GM18861 (cell line): ENCODE measurements around the gene JMJD4.
"Not testable (repeated sequence)": the region's sequence is repeated elsewhere in the genome, so short reads cannot be mapped to it uniquely, and the experiment has no call there.

ENCODE experiments used
- ATAC-seq: cut with Tn5 transposase; IDR thresholded peaks from one replicate; pipeline ENCODE4 v1.9.1; 2021; ENCODE audit not compliant: unreplicated experiment

The JMJD4 gene

DNA sequence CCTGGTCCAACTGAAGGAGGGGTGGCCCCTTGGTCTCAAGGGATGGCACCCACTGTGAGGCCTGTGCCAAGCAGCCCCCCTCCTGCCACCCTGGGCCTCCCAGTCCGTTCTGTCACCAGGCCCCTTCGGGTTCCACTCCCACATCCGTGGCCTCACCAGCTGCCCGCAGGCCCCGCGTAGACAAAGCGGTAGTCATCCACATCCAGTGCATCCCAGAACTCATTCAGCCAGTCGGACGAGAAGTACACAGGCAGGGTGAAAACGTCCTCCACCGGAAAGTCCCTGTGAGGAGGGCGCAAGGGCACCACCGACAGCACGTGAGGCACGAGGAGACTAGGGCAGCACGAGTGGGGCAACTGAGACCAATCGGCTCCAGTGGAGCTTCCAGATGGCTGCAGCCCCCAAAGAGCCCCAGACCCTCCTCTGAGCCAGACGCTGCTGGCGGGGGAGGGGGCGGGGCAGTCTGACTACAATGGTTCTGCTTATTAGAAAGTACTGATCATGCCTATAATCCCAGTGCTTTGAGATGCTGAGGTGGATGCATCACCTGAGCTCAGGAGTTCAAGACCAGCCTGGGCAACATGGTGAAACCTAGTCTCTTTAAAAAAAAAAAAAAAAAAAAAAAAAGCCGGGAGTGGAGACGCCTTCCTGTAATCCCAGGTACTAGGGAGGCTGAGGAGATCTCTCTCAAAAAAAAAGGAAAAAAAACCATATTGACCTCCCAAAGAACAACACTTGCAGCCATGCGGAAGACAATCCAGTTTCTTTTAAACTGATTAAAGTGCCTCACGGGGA is 1.2 kb downstream of the JMJD4 start:
- ATAC-seq: no peak

DNA sequence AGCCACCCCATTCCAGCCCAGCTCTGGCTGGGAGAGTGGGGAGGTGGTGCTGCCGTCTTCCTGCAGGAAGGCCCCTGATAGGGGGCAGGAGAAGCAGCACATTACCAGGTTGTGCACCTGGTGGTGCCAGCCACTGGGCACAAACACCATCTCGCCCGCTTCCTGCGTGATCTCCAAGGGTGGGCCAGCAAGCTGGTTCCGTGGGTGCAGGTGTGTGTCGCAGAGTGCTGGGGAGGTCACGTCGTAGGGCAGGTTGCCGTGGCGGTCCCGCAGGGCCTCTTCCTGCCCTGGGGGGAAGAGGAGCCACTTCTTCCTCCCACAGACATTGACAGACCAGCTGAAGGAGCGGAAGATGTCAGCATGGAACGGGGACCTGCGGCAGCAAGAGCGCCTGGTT is 1.8 kb downstream of the JMJD4 start:
- ATAC-seq: no peak

DNA sequence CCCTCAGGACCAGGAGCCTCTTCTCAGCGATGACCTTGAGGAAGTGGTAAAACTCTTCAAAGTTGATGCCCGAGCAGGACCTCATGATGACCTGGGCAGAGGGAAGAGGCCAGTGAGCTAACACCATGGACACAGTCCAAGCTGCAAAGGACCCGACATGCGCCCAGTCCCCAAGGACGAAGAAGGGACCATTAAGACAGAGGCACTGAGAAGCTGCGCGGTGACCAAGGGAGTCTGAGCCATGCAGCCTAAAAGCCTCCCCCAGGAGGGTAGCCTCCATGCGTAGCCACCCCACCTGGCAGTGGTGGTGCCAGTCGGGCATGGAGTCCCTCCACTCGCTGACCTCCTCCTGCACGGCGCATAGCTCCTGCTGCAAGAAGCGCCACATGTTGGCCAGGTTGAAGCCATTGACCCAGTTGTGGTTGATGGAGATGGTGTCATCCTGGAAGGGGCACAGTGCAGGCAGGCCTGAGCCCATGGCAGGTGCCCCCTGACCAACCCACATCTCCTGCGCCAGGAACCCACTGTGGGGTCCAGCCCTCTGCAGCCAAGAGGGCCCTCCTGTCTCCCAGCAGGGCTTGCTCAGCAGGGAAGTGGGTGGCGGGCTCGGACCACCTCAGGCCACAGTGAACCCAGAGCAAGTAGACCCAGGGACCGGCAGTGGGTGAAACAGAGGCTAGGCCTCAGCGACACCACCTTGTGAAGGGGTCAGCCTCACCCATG is 2.4 kb downstream of the JMJD4 start:
- ATAC-seq: no peak

- no peak for ATAC-seq
Observed at GRCh38 chr1:227731696-227732585, 3.2 kb downstream of the JMJD4 start.

GRCh38 chr1:227731241-227731677 is 3.8 kb downstream of the JMJD4 start:
- no peak for ATAC-seq

GRCh38 chr1:227730630-227731151 is 4.4 kb downstream of the JMJD4 start:
- no peak for ATAC-seq

GRCh38 chr1:227729881-227730629 is 5.0 kb downstream of the JMJD4 start:
- ATAC-seq: no peak

- no peak for ATAC-seq
Observed at GRCh38 chr1:227729144-227729880, 5.8 kb downstream of the JMJD4 start.

DNA sequence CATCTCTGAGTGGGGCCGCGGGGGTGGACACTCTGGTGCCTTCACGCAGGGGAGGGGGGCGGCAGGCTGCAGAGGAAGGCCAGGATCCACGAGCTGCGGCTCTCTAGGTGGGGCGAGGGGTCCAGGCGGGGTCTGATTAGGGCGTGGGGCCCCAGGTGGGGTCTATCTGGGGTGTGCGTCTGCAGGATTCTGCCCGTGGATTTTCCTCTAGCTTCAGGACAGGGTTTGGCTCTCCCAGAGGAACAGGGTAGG is 6.3 kb downstream of the JMJD4 start:
- ATAC-seq: no peak

- ATAC-seq: no peak
Observed at GRCh38 chr1:227728059-227728891, 6.8 kb downstream of the JMJD4 start.

DNA sequence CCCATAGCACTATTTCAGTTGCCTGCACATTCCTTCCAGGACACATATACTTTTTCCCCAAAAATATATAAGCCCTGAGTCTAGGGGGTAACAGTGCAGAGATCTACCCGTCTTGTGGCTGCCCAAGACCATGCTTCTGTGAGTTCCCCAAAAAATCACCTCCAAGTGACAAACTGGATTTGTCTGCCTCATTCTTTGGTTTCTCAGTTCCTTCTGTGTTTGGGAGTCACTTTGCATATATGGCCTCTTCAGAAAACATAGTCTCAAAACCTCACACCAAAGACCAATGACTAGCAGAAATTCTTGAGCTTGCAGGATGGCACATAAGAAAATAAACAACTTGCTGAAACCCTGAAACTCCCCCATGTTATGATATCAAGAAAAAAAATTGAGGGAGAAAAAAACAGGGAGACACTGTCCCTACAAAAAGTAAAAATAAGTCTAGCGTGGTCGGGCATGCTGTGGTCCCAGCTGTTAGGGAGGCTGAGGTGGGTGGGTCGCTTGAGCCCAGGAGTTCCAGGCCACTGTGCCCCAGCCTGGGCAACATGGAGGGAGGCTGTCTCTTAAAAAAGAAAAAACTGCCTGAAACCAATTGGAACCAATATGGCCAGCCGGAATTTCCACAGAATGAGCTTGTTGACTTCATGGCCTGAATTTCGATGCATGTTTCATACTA is 8.0 kb downstream of the JMJD4 start:
- no peak for ATAC-seq

GRCh38 chr1:227726318-227726717 is 8.8 kb downstream of the JMJD4 start:
- ATAC-seq: no peak

GRCh38 chr1:227725046-227725445 is 10.1 kb downstream of the JMJD4 start:
- no peak for ATAC-seq

DNA sequence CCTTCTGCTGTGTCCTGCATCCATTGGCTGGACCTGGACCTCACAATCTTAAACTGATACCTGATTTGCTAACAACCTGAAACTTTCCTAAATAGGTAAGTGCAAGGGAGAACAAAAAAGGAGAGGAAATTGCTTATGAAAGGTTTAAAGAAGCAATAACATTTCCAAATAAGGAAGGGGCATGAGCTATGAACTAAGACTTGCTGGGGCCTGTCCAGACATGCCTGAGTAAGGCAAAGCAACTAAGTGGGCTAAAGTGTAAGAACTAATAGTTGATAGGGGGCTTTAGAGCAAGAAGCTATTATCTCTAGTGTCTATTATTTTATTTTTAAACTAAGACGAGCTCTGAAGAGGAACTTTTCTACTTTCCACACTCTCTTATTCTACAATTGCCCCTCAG is 11.6 kb downstream of the JMJD4 start:
- no peak for ATAC-seq

- no peak for ATAC-seq
Observed at GRCh38 chr1:227718932-227719331, 16.2 kb downstream of the JMJD4 start.

DNA sequence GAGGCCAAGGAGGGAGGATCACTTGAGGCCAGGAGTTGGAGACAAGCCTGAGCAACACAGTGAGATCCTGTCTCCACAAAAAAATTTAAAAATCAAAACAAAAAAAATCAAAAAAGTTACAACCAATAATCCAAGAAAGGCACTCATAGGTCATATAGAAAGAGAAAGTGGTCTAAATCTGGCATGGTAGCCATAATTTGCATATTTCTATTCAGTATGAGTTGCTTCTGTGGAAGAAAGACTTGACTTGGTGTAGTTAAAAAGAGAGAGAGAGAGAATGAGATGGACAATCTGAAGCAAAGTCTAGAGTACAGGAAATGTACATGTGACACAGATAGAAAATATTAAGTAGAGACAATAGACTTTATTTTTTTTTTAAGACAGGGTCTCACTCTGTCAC is 22.5 kb downstream of the JMJD4 start:
- ATAC-seq: peak; percentile 84

DNA sequence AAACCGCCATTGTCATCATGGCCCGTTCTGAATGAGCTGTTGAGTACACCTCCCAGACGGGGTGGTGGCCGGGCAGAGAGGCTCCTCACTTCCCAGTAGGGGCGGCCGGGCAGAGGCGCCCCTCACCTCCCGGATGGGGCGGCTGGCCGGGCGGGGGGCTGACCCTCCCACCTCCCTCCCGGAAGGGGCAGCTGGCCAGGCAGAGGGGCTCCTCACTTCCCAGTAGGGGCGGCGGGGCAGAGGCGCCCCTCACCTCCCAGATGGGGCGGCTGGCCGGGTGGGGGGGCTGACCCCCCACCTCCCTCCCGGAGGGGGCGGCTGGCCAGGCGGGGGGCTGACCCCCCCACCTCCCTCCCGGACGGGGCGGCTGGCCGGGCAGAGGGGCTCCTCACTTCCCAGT is 24.6 kb downstream of the JMJD4 start:
- not testable (repeated sequence) for ATAC-seq

DNA sequence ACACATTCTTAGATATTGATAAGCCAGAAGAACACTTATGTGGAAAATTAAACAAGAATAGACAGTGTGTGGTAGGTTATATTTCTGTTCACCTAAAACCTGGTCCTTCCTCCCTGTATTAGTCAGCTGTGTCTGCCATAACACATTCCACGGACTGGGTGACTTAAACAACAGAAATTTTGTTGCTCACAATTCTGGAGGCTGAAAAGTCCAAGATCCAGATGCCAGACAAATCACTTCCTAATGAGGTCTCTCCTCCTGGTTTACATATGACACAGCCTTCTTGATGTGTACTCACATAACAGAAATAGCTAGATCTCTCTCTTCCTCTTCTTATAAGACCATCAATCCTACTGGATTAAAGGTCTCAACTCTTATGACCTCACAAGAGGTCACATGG is 25.7 kb downstream of the JMJD4 start:
- no peak for ATAC-seq

DNA sequence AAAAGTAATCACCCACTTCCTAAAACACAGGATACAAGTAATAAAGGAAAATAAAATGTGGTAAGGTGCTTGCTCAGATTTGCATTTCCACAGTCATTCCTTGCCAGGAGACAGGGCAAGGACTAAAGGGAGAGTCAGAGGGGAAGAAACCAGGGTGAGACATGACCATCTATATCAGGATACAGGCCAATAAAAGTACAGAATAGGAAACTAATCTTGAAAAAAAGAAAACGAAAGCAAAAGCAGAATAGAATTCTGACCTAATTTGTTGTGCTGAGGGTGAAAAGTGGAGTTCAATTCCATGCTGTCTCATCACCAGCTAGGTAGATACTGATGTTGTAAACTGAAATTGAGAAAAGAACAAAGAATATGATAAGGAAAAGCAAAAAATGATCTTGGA is 27.3 kb downstream of the JMJD4 start:
- ATAC-seq: no peak
